Activated CD8-positive, alpha-beta memory T cell treated with anti-CD3 and anti-CD28 coated beads for 48 hours (primary cell): ENCODE measurements around the gene MARCHF4.
"Not testable (repeated sequence)": the region's sequence is repeated elsewhere in the genome, so short reads cannot be mapped to it uniquely, and the experiment has no call there.

Experiments used
- DNase-seq, 3 experiments: peaks; one replicate each; pipeline ENCODE4 v3.0.0-alpha.2; 2020; ENCODE audit warnings: low read depth in 2 of 3, low spot score in 2 of 3

MARCHF4 gene

DNA sequence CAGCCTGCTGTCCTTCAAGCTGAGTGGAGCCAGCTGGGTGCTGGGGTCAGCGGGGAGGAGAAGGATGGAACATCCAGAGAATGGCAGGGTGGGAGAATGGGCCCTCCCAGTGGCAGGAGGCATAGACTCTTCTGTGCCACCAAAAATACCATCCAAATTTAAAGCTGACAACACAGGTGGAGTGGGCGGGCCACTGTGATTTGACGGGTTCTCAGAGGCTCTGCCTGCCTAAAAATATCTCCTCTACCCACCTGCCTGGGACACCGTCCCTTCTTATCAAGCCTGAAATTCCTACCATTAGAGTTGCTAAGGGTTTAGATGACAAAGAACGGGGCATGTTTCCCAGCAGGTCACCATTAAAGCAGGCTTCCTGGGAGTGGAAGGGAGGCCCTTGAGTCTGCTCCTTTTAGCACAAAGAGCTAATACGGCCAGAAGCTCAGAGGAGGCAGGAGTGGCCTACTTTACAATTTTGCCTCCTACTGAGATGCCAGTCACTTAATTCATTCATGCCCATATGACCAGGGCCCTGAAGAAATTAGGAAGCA lies 19.8 kb upstream of the MARCHF4 start:
- DNase-seq, result no peak

- DNase-seq, result no peak
These were observed 19.1 kb upstream of the MARCHF4 start for GRCh38 chr2:216391401-216391800.

DNA sequence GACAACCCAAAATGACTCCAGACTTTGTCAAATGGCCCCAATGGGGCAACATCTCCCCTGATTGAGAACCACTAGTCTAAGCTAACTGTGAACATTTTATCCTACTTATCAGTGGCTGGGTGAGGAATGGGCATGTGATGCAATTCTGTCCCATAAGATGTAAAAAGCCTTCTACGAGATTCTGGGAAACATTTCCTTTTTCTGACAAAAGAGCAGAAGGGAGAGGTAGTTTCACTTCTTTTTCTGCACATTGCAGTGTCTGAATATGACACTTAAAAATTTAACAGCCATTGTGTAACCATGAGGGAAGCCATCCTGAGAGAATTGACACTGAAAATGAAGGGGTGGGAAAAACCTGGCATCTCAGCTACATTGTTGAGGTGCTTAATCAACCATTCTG lies 17.3 kb upstream of the MARCHF4 start:
- DNase-seq, result no peak

GRCh38 chr2:216388046-216388884 lies 16.0 kb upstream of the MARCHF4 start:
- DNase-seq, result no peak

GRCh38 chr2:216387262-216387661 lies 15.0 kb upstream of the MARCHF4 start:
- DNase-seq, result no peak

DNA sequence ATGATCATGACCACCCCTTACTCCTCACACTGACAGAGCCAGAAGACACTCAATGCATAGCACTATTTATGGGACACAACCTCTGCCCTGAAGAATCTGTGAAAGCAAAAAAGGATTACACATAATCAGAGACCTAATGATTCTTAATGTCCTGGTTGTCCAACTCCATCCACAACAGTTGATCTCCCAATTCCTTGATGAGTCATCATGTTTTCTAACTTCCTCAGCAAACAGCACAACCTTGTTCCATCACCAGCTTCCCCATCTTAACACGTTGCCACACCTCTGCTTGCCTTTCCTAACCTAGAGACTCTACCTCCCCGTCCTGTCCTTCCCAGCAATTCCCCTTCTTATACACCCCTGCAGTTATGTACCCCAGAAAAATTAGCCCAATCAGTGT lies 13.2 kb upstream of the MARCHF4 start:
- no peak for DNase-seq

DNA sequence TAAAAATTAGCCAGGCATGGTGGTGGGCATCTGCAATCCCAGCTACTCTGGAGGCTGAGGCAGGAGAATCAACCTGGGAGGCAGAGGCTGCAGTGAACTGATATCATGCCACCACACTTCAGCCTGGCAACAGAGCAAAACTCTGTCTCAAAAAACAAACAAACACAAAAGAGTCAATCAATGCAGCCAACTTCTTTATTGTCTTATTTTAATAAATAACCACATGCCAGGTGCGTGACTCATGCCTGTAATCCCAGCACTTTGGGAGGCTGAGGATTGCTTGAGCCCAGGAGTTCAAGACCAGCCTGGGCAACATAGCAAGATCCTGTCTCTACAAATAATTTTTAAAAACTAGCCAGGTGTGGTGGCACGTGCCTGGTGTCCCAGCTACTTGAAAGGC lies 12.1 kb upstream of the MARCHF4 start:
- DNase-seq, result not testable (repeated sequence)

DNA sequence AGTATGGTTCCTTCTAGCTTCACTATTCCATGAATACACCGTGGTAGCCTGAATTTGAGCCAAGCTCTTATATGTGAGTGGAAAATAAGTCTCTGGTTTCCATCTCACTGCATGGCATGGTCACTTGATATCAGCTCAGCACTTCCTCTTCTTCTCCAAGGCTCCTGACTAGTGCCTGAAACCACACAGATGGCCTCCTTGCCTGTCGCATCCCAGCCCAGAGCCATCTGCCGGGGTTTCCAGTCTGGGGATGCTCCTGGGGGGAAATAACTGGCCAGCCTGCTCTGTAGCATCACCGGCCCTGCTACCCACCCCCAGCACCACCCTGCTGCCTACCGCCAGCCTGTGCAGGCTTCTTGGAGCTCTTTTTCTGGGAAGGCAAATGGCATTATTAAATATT lies 7.7 kb upstream of the MARCHF4 start:
- no peak for DNase-seq

DNA sequence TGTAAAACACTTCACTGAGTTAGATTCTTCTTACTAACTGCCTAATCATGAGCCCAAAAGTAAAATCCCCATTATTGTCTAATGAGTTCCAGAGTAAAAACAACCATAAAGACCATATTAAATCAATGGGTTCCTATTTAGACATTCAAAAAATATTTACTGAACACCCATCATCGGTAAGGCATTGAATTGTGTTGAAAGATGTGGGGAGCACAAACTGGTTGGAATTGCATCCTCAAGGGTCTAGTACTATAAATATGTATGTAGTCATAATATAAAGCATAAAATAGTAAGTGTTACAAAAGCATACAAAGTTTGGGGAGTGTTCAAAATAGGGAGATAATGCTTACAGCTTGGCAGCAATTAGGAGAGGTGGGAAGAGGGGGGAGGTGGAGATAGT lies 3.0 kb upstream of the MARCHF4 start:
- DNase-seq, result no peak

DNA sequence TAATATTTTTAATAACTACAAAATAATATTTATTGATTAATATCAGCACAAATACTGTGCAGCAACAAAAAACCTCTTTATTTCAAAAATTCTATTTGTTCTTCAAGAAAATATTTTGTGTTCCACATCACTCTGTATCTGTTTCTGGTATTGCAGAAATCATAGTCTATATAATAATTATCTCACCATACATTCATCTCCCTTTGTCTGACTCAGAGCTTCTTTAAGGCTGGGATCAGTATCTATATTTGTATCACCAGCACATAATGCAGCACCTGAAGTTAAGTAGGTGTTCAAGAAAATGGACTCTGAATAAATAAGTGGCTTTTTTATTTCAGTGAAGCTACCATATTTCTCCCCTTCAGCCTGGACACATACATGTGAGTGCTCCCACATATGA lies 1.6 kb upstream of the MARCHF4 start:
- no peak for DNase-seq

DNA sequence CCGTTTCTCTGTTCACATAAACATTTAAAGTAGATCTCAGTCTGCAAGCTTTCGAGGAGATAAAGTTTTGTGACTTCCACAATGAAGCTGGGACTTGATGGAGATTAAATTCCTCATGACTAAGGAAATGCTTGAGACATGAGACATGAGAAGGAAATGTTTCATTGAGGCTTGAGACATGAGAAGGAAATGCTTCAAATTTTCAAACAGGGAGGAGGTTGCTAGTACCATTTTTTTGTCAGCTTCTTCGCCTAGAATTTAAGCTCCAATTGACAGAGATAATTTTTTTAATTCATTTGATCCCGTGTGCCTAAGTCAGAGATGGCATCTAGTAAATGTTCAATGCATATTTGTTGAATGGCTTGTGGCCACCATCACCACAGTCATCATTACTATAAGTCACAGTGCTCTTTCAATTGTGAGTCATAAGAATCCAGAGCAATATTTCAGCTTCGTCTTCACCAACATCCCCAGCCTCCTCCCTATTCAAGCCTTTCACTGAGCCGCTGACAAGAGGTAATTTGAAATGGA lies 543 bp upstream of the MARCHF4 start:
- no peak for DNase-seq

DNA sequence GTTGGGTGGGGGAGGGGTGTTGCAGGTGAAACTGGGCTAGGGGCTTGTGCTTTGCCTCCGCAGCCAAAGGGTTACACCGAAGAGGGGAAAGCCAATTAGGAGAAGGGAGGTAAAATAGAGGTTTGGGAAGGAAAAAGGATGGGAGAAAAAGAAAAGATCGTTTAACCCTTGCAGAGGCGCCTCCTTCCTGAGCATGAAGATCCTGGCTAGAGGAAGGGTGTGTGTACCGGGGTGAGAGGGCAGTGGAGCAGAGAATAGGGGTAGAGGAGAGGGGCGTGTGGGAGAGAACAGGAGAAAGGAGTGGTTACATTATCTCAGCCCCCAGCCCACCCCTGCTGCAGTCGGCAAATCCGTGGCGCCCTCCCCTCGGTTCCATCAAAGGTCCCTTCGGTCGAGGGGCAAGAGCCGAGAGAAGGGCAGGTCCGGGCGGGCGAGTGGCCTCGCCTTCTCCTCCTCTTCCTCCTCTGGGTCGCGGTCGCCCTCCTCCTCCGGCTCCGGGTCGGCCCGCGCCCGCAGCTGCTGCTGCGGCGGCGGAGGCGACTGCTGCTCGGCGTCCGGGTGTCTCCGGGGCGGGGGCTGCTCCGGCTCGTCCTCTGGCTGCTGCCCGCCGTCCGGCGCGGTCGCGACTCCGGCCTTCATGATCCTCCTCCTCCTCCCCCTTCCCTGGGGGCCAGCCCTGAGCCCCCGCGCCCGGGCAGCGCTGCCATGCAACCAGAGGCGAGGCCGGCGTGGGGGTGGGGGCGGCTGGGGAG lies 1.1 kb downstream of the MARCHF4 start:
- DNase-seq, result no peak

DNA sequence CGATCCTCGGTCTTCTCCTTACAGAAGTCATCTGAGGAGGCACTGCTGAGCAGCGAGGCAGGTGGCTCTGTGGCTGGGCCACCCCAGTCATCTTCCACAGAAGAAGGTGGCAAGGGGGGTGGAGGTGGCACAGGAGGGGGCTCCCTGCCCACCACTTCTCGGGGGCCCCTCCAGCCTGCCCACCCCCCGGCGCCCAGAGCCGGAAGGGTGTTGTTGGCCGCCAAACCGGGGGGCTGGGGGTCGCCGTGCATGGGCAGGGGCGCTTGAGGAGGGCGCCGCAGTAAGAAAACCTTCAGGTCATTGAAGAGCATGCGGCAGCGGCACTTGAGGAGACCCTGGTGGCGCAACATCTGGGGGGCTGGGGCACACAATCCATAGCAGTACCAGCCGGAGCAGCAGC lies 2.5 kb downstream of the MARCHF4 start:
- no peak for DNase-seq

GRCh38 chr2:216366777-216367471 lies 5.4 kb downstream of the MARCHF4 start:
- DNase-seq, result no peak

GRCh38 chr2:216365518-216365917 lies 6.8 kb downstream of the MARCHF4 start:
- DNase-seq, result no peak

- DNase-seq, result no peak
These were observed 9.1 kb downstream of the MARCHF4 start for GRCh38 chr2:216363221-216363620.

DNA sequence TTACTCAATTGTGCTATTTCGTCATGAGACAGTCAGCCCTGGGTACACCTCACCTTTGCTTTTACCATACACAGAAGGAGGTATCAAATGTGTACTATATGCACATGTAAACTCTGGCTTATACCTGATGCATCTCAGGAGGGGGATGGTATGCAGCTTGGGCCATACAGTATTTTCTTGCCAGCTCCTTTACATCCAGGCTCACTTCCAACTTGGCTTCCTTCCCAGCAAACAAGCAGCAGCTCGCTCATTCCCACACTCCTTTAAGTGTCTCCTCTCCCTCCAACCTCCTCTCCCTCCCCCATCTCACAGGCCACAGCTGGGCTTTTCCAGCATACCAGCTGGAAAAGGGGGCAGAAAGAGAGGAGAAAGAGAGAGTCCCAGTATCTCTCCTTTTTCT lies 9.6 kb downstream of the MARCHF4 start:
- DNase-seq, result no peak

GRCh38 chr2:216355711-216356110 lies 16.6 kb downstream of the MARCHF4 start:
- no peak for DNase-seq

DNA sequence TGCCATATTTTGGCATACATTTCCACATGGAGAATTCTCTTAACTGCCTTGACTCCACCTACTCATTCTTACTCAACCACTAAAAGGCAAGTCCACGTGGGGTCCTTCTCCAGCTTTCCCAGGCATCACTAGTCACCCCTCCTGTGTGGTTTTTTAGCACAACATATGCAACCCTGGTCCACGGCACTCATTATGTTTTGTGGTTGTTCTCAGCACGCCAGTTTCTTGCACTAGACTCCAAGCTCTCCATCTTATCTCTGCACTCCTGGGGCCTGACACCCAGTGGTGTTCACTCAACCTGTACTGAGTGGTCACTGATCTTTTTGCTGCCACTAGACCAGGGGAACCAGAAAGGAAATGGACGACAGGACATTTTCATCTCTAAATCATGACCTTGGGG lies 18.0 kb downstream of the MARCHF4 start:
- DNase-seq, result no peak

DNA sequence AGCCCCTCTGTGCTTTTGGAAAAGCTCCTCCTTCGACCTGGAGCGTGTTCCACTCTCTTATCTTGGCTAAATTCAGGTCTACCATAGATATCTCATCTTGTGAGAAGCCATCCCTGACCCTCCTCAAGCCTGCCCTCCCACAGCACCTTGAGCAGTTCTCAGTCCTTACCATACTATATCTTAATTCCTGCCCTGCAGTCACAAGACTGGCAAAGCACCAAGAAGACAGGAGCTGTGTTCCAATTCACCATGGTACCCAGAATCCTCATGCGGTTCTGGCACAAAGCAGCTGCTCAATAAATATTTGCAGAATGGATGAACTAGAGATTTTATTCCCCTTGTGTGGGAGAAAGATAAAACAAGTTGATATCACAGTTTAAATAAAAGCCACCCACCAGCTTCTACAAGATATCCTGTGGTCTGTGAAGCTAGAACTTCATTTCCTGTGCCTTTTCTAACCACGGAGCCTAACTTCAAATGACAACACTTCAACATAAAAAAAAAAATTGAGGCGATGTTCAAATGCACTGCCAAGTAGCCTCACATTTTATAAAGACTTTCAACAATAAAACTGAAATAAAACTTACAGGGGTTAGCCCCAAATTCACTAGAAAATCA lies 19.5 kb downstream of the MARCHF4 start:
- DNase-seq, result no peak
